Esophagus squamous epithelium (tissue), 4 donors: ENCODE results near the gene KRT86.

ENCODE experiments used
- CTCF ChIP-seq, 6 experiments: fragments of 450-650 bp in 4 of 6; fragments of 200-600 bp in 2 of 6; sonication (generic) in 2 of 6; IDR thresholded peaks; one replicate each; pipeline ENCODE4 v1.5.1; 2016 to 2019; ENCODE audit warnings: antibody characterized with exemption in 6 of 6, mild to moderate bottlenecking in 4 of 6, moderate library complexity in 4 of 6
- POLR2A ChIP-seq, 4 donors: fragments of 450-650 bp; IDR thresholded peaks; one replicate each; pipeline ENCODE4 v1.6.1; 2017; ENCODE audit warnings: antibody characterized with exemption in 4 of 4, mild to moderate bottlenecking in 4 of 4, moderate library complexity in 3 of 4

DNA sequence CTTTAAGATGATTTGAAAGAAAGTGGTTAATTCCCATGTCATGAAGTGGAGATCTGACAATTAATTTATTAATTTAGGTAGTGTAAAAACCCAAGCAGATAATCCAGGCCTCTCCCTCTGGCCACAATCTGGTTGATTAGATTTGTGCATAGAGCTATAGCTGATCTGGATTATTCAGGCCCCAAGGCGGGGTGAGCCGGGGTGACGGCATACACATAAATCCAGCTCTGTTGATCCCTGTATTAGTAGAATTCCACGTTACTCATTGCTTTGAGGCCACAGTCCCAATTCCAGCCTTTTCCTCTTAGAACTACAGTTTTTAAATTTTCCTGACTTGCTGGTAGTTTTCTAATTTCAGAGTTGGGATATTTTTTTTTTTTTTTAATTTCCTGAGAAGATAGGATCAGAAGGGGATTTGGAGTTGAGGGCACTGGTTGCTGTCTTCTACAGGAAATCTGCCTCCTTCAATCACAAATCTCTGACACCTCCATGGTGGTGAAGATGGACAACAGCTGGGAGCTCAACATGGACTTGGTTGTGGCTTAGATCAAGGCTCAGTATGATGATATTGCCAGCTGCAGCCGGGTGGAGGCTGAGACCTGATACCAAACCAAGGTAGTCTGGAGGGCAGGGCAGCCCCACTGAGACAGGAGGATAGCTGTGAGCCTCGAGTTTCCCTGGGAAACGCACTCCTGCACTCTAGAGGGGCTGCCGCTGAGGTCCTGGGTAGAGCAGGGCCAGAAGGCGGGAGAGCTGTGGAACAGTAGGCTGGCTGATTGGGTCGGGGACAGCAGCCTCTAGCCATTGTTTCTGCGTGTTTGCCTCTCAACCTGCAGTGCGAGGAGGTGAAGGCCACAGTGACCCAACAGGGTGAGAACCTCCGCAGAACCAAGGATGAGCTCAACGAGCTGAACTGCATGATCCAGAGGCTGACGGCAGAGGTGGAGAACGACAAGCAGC lies 73.4 kb downstream of the KRT86 start:
- TF ChIP-seq CTCF (IDR thresholded peaks at IDR 0.05): no peak
- TF ChIP-seq POLR2A (IDR thresholded peaks at IDR 0.05): no peak
